ENCODE measurements around the gene SLC40A1. TPM values are rescaled to one million over a fixed set of nuclear protein-coding genes. Genes with fewer than 3 reads are reported as not detected.

The SLC40A1 gene
- total RNA-seq, 2 experiments from 2014 or later, result not detected

- ChIA-PET POLR2A (interaction anchor here (0.5 to 1.5 kb wide), 5 partner anchors 10 to 949 kb away, joined by 3 read pairs; no protein-coding TSS in a partner anchor), CTCF (ENCODE audit: unreplicated experiment) (no interaction called here)
- Histone ChIP-seq H2AFZ (ENCODE audit: low read length) (no peak overlapping the region), H3K27ac (ENCODE audit: low read depth, low read length, poor library complexity, severe bottlenecking) (no peak overlapping the region), H3K9me3 (ENCODE audit: low read length) (no peaks in the 10 kb centered on the region), H3K36me3 (ENCODE audit: insufficient read depth, low read length) (no peaks in the 10 kb centered on the region), H3K4me3 (ENCODE audit: low read depth, low read length, poor library complexity, severe bottlenecking) (no peak overlapping the region), H3K4me2 (ENCODE audit: low read length) (no peak overlapping the region), H3K9me2 (ENCODE audit: insufficient read depth, low read length) (no peaks in the 10 kb centered on the region), H3K79me2 (ENCODE audit: insufficient read depth, low read depth, low read length) (no peaks in the 10 kb centered on the region), H3K4me1 (ENCODE audit: insufficient read depth, low read length, poor library complexity, severe bottlenecking) (no peaks in the 10 kb centered on the region), H4K20me1 (ENCODE audit: insufficient read depth, low read length) (no peaks in the 10 kb centered on the region)
- no TSS peak for BruUV-seq (replicated peaks)
- intact Hi-C loops (cut with micrococcal nuclease; ENCODE audit: unreplicated experiment), result no loop called here
- TF ChIP-seq EZH2phosphoT487 (IDR thresholded peaks at IDR 0.05; ENCODE audit: borderline replicate concordance, low read depth, low read length) (no peak), CTCF (conservative IDR thresholded peaks at IDR 0.05; ENCODE audit: low read length) (no peak)
- DNase-seq (ENCODE audit: low spot score), result no peak
Measured at GRCh38 chr2:189613077-189613636, 32.6 kb upstream of the SLC40A1 start.

- CTCF ChIA-PET (ENCODE audit: unreplicated experiment), result no interaction called here
Measured at GRCh38 chr2:189610700-189611099, 30.1 kb upstream of the SLC40A1 start.

More at GRCh38 chr2:189610700-189611099, 30.1 kb upstream of the SLC40A1 start:
- BruUV-seq (replicated peaks), result no TSS peak
- intact Hi-C loops (cut with micrococcal nuclease; ENCODE audit: unreplicated experiment), result no loop called here
- TF ChIP-seq EZH2phosphoT487 (IDR thresholded peaks at IDR 0.05; ENCODE audit: borderline replicate concordance, low read depth, low read length) (no peak), CTCF (conservative IDR thresholded peaks at IDR 0.05; ENCODE audit: low read length) (no peak)
- Histone ChIP-seq H3K27ac (ENCODE audit: low read depth, low read length, poor library complexity, severe bottlenecking) (no peak overlapping the region), H3K4me3 (ENCODE audit: low read depth, low read length, poor library complexity, severe bottlenecking) (no peak overlapping the region), H3K79me2 (ENCODE audit: insufficient read depth, low read depth, low read length) (no peaks in the 10 kb centered on the region), H3K9me3 (ENCODE audit: low read length) (no peaks in the 10 kb centered on the region), H3K4me2 (ENCODE audit: low read length) (no peak overlapping the region), H3K4me1 (ENCODE audit: insufficient read depth, low read length, poor library complexity, severe bottlenecking) (no peaks in the 10 kb centered on the region), H3K36me3 (ENCODE audit: insufficient read depth, low read length) (no peaks in the 10 kb centered on the region), H3K9me2 (ENCODE audit: insufficient read depth, low read length) (no peaks in the 10 kb centered on the region), H4K20me1 (ENCODE audit: insufficient read depth, low read length) (no peaks in the 10 kb centered on the region), H2AFZ (ENCODE audit: low read length) (no peak overlapping the region)
- POLR2A ChIA-PET, result interaction anchor here (0.6 to 2.3 kb wide), 3 partner anchors 10 to 17 kb away, joined by 3 to 5 read pairs (median 4); no protein-coding TSS in a partner anchor
- DNase-seq (ENCODE audit: low spot score), result no peak
